ENCODE data around the gene CLDN20. TPM values are rescaled to one million over a fixed set of nuclear protein-coding genes. Genes with fewer than 3 reads are reported as not detected.

The CLDN20 gene
- total RNA-seq, 4 donors from 2014 or later = 1.5 to 4.4 (median 3.3) TPM

DNA sequence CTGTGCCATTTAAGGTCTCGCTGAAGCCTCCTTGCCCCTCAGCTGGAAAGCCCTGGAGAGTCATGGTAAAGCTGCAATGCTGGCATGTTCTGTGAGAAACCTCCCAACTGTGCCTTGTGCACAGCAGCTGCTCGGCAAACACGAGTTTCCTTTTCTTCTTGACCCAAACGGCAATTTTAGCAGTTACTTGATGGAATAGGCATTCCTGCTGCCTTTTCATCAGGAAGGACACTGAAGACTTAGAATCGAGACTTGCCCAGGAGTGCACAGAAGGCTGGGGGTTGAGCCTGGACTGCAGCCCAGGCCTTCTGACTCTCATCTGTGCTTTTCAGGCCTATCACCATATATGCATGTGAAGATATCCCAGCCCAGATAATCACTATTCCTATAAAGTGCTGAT lies 28.7 kb upstream of the CLDN20 start:
- no peak overlapping the region for H3K27ac ChIP-seq
- TF ChIP-seq, protein P1, sequence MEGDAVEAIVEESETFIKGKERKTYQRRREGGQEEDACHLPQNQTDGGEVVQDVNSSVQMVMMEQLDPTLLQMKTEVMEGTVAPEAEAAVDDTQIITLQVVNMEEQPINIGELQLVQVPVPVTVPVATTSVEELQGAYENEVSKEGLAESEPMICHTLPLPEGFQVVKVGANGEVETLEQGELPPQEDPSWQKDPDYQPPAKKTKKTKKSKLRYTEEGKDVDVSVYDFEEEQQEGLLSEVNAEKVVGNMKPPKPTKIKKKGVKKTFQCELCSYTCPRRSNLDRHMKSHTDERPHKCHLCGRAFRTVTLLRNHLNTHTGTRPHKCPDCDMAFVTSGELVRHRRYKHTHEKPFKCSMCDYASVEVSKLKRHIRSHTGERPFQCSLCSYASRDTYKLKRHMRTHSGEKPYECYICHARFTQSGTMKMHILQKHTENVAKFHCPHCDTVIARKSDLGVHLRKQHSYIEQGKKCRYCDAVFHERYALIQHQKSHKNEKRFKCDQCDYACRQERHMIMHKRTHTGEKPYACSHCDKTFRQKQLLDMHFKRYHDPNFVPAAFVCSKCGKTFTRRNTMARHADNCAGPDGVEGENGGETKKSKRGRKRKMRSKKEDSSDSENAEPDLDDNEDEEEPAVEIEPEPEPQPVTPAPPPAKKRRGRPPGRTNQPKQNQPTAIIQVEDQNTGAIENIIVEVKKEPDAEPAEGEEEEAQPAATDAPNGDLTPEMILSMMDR (IDR thresholded peaks at IDR 0.05) = no peak
- no peak for TF ChIP-seq EP300 (IDR thresholded peaks at IDR 0.05)

DNA sequence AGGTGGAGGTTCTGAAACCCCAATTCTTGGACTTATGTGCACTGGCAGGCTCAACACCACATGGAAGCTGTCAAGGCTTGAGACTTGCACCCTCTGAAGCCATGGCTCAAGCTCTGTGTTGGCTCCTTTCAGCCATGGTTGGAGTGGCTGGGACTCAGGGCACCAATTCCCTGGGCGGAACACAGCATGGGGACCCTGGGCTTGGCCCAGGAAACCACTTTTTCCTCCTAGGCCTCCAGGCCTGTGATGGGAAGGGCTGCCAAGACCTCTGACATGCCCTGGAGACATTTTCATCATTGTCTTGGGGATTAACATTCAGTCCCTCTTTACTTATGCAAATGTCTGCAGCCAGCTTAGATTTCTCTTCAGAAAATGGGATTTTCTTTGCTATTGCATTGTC lies 26.2 kb upstream of the CLDN20 start:
- DNase-seq (ENCODE audit: low spot score in 2 of 2) = no peak
- H3K4me3 ChIP-seq = no peak overlapping the region
- no peak overlapping the region for H3K27ac ChIP-seq
- H3K4me1 ChIP-seq = no peaks in the 10 kb centered on the region
- no peaks in the 10 kb centered on the region for H3K9me3 ChIP-seq
- WGBS, 2 donors = 100% methylated on average over 1 of the region's 1 CpG; no CpG with 5 or more reads in 1 of the 2 donors
- TF ChIP-seq EP300 (IDR thresholded peaks at IDR 0.05) (no peak), POLR2A (IDR thresholded peaks at IDR 0.05) (no peak)
- TF ChIP-seq, protein P1 (IDR thresholded peaks at IDR 0.05) = no peak
- no peaks in the 10 kb centered on the region for H3K27me3 ChIP-seq
- peaks cover 0 to 4% (median 0%) of the 10 kb centered on the region in 3 donors for H3K36me3 ChIP-seq

More for the DNA sequence above, 28.7 kb upstream of the CLDN20 start:
- WGBS, 2 donors = 47% methylated on average over 5 of the region's 5 CpGs
- no peak for DNase-seq (ENCODE audit: low spot score in 2 of 2)
- H3K4me3 ChIP-seq = no peak overlapping the region
- H3K9me3 ChIP-seq = no peaks in the 10 kb centered on the region
- H3K36me3 ChIP-seq = peaks cover 0 to 4% (median 0%) of the 10 kb centered on the region in 3 donors
- no peaks in the 10 kb centered on the region for H3K4me1 ChIP-seq
- no peaks in the 10 kb centered on the region for H3K27me3 ChIP-seq

DNA sequence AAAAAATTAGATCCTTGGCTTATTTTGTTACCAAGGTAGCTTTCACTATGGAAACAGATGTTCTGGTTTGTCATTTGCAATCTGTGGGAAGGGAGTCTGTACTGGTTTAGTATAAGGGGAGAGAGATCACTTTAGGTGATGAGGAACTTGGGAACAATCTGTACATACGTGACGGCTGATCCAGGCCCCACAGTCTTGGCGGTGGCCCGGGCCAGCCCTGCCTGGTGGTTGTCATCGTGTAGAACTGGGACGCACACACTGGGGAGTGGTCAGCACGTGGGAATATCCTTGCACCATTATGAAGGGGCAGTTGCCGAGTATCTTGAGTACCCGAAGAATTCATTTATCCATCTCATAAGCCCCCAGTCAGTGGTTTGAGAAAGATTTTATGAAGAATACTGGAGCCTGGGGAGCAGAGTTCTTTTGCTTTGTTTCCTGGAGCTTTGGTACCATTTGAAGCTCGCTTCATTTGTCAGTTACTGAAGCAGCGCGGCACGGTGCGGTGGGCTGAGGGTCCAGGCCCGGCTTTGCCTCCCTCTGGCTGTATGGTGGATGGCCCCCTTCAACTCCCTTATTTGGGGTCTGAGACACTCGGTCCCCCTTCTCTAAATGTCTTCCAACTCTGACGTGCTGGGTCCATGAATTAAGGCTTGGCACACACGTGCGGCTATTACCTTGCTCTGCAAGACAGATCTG lies 22.8 kb upstream of the CLDN20 start:
- WGBS, 2 donors = 90 to 95% methylated on average over 19 of the region's 19 CpGs
- no peaks in the 10 kb centered on the region for H3K4me1 ChIP-seq
- TF ChIP-seq POLR2A (IDR thresholded peaks at IDR 0.05) (no peak), EP300 (IDR thresholded peaks at IDR 0.05) (no peak)
- TF ChIP-seq, protein P1 (IDR thresholded peaks at IDR 0.05) = no peak

DNA sequence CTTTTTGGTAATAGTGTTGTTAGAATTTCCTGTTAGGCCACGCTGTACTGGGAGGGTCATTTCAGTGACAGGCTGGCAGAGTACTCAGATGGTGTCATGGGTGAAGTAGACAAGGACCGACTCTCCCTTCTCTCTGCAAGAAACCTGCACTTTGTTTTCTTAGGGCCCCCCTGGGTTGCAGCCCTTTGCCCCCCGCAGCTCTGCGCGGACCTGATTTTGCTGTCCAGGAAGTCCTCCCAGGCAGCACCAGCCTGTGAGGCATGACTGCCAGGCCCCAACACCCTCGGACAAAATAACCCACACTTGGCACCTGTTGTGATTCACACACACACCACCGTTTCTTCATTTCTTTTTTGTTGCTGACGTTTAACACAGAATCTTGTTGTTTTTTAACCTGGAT lies 21.8 kb upstream of the CLDN20 start:
- DNase-seq (ENCODE audit: low spot score in 2 of 2) = no peak
- no peak overlapping the region for H3K27ac ChIP-seq
- peaks cover 0 to 4% (median 0%) of the 10 kb centered on the region in 3 donors for H3K36me3 ChIP-seq
- H3K9me3 ChIP-seq = no peaks in the 10 kb centered on the region
- no peaks in the 10 kb centered on the region for H3K27me3 ChIP-seq
- TF ChIP-seq, protein P1 (IDR thresholded peaks at IDR 0.05) = no peak
- TF ChIP-seq EP300 (IDR thresholded peaks at IDR 0.05) = no peak
- no peak for TF ChIP-seq POLR2A (IDR thresholded peaks at IDR 0.05)
- 76 to 78% methylated on average over 8 of the region's 8 CpGs for WGBS, 2 donors
- H3K4me1 ChIP-seq = no peaks in the 10 kb centered on the region
- no peak overlapping the region for H3K4me3 ChIP-seq

More for the DNA sequence above, 22.8 kb upstream of the CLDN20 start:
- no peak for DNase-seq (ENCODE audit: low spot score in 2 of 2)
- no peak overlapping the region for H3K27ac ChIP-seq
- no peaks in the 10 kb centered on the region for H3K9me3 ChIP-seq
- H3K4me3 ChIP-seq = no peak overlapping the region
- peaks cover 0 to 4% (median 0%) of the 10 kb centered on the region in 3 donors for H3K36me3 ChIP-seq
- H3K27me3 ChIP-seq = no peaks in the 10 kb centered on the region

DNA sequence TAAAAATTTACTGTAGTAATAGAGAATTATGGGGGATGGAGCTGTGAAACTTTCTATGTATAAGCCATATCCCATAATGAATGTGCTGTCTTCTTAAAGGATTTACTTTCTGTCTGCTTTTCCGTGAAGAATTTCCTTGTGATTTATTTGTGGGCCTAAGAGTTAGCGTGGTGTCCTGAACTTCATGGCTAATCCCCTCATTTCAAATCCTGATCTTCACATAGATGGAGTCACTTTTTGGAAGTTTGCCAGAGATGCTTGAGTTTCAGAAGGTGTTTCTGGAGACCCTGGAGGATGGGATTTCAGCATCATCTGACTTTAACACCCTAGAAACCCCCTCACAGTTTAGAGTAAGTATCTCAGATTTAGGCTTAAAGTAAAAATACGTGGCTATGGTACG lies 19.4 kb upstream of the CLDN20 start:
- no peak for TF ChIP-seq EP300 (IDR thresholded peaks at IDR 0.05)
- no peak for TF ChIP-seq POLR2A (IDR thresholded peaks at IDR 0.05)
- TF ChIP-seq, protein P1 (IDR thresholded peaks at IDR 0.05) = no peak
- H3K27me3 ChIP-seq = no peaks in the 10 kb centered on the region
- no peaks in the 10 kb centered on the region for H3K9me3 ChIP-seq
- WGBS, 2 donors = 71 to 72% methylated on average over 4 of the region's 4 CpGs
- no peak for DNase-seq (ENCODE audit: low spot score in 2 of 2)
- no peak overlapping the region for H3K27ac ChIP-seq
- no peak overlapping the region for H3K4me3 ChIP-seq
- no peaks in the 10 kb centered on the region for H3K36me3 ChIP-seq
- H3K4me1 ChIP-seq = peaks cover 0 to 8% (median 0%) of the 10 kb centered on the region in 4 donors
